ENCODE results near the gene DST.
A peak's percentile ranks its signal among the peaks of the same experiment; 100 is the strongest.

Gene DST

DNA sequence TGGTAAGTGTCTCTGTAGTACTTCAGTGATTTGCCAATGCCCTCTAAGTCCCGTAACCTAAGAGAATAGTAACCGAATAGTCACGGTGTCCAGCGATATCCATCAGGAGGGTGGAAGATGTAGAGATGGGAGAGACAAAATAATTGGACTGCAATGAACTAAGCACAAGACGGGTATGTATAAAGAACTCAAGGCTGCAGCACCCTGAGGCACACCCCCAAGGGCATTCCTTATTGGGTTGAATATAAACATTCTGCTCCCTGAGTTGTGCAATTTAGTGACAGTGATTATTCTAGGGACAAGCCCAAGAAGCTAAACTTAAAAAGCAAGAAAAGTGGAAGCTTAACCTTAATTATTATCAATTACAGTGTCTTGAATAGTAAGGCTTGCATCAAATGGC lies 14.6 kb downstream of the DST start:
- no peaks in the 10 kb centered on the region for H3K27me3 Mint-ChIP-seq
- H3K27ac Mint-ChIP-seq = no peak overlapping the region
- no peaks in the 10 kb centered on the region for H3K36me3 Mint-ChIP-seq (ENCODE audit: insufficient read depth)
- no peak for DNase-seq
- H3K4me3 Mint-ChIP-seq = no peak overlapping the region
- no peaks in the 10 kb centered on the region for H3K4me1 Mint-ChIP-seq (ENCODE audit: low read depth in 2 of 2)
- H3K9me3 Mint-ChIP-seq = no peaks in the 10 kb centered on the region
- ATAC-seq (replicated peaks) = no peak

DNA sequence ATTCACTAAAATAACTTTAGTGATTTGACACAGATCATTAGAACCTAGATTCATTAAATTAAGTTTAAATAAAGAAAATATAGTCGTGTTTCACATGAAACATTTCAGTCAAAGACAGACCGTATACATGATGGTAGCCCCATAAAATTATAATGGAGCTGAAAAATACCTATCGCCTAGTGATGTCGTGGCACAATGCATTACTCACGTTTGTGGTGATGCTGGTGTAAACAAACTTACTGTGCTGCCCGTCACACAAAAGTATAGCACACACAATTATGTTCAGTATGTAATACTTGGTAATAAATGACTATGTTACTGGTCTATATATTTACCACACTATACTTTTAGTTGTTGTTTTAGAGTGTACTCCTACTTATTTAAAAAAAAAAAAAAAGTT lies 17.3 kb downstream of the DST start:
- no peaks in the 10 kb centered on the region for H3K4me1 Mint-ChIP-seq (ENCODE audit: low read depth in 2 of 2)
- no peak for DNase-seq

DNA sequence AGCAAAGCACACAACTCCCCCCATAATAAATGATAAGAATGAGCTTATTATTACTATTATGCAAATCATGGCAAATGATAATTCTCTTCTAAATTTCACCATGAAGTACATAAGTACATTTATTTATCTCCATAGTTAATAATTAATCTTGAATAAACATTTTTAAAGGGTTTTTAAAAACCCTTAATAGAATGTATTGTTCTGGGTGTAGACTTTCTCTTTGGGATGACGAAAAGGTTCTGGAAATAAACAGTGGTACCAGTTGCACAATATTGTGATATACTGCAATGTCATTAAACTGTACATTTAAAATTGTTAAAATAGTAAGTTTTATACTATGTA lies 18.0 kb downstream of the DST start:
- no peak overlapping the region for H3K27ac Mint-ChIP-seq
- no peaks in the 10 kb centered on the region for H3K4me1 Mint-ChIP-seq (ENCODE audit: low read depth in 2 of 2)
- ATAC-seq (replicated peaks) = no peak
- DNase-seq = no peak
- H3K9me3 Mint-ChIP-seq = no peaks in the 10 kb centered on the region
- H3K4me3 Mint-ChIP-seq = no peak overlapping the region
- H3K36me3 Mint-ChIP-seq (ENCODE audit: insufficient read depth) = no peaks in the 10 kb centered on the region
- H3K27me3 Mint-ChIP-seq = no peaks in the 10 kb centered on the region

More for the DNA sequence above, 17.3 kb downstream of the DST start:
- no peak overlapping the region for H3K4me3 Mint-ChIP-seq
- no peak for ATAC-seq (replicated peaks)
- H3K9me3 Mint-ChIP-seq = no peaks in the 10 kb centered on the region
- no peak overlapping the region for H3K27ac Mint-ChIP-seq
- H3K36me3 Mint-ChIP-seq (ENCODE audit: insufficient read depth) = no peaks in the 10 kb centered on the region
- no peaks in the 10 kb centered on the region for H3K27me3 Mint-ChIP-seq

DNA sequence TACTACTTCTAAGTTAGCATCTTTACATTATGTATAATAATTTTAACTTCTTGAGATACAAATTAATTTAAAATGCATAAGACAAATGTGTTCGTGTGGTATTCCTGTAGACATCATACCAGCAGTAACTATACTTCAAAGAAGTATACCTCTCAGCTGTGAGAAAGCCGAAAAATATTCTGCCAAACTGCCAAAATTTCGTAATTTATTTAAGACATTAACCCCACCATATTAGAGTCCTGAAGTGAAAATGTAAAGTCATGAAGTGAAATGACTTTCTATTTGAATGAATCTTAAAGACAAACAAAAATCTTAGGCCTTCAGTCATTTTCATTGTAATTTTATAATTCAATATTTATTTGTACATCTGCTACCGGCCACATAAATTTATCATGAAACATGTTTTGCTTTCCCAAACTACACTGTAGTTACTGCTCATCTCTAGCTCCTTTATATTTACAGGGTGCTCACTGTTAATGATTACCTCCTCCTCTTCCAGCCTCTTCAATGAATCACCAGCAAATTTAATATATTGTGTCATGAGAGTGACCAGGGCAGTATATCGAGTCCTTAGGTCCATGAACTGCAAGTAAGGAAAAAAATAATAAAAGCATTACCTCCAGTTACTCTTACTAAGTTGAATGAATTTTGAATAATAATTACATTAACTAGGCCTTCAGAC lies 18.5 kb downstream of the DST start:
- ATAC-seq (replicated peaks) (no peak), DNase-seq (no peak)
- Mint-ChIP-seq H3K4me3 (no peak overlapping the region), H3K27me3 (no peaks in the 10 kb centered on the region), H3K36me3 (ENCODE audit: insufficient read depth) (no peaks in the 10 kb centered on the region), H3K27ac (no peak overlapping the region), H3K4me1 (ENCODE audit: low read depth in 2 of 2) (no peaks in the 10 kb centered on the region), H3K9me3 (no peaks in the 10 kb centered on the region)

DNA sequence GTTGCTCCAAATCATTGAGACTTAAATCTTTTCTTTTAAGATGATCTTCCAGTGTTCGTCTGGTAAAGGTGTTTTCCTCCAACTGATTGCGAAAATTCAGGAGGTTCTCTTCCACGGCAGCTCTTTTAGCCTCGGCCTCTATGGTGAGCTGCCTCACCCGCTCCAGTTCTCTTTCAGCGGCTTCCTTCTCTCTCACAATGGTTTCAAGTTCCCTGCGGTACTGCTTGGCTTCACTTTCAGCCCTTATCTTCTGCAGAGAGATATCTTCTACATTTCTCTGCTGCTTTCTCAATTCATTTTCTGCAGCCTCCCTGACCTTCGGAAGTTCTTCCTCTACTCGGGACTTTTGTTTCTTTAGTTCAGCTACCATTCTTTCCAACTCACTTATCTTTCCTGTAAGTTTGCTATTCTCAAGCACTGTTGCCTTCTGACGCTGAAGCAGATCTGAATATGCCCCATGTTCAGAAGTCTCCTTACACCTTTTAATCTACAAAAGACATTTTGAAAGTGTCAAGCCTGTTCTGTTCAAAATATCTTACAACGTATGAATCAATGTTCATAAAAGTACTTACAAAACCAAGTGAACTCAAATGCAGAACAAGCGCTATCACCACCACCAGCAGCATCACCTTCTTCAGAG lies 22.3 kb downstream of the DST start:
- DNase-seq = no peak
- H3K27ac Mint-ChIP-seq = no peak overlapping the region
- H3K27me3 Mint-ChIP-seq = no peaks in the 10 kb centered on the region
- H3K4me3 Mint-ChIP-seq = no peak overlapping the region
- H3K4me1 Mint-ChIP-seq (ENCODE audit: low read depth in 2 of 2) = no peaks in the 10 kb centered on the region
- ATAC-seq (replicated peaks) = no peak
- H3K36me3 Mint-ChIP-seq (ENCODE audit: insufficient read depth) = no peaks in the 10 kb centered on the region
- H3K9me3 Mint-ChIP-seq = no peaks in the 10 kb centered on the region

DNA sequence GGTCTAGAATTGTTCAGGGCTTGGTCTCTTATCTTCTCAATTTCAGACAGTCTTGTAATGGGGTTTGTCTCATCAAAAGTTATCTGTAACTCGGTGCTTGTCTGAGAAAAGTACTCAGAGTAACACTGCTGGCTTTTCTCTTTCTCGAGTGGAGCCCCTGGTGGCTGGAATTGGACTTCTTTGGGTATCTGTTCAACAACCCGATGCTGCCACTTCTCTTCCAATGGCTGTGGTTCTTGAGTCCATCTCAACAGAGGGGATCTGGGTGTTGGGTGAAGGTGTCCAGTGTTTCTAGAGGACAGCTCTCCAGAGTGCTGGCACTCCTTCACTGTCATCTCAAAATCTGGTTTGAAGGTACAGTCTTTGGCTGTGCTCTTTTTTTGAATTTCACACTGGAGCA lies 24.6 kb downstream of the DST start:
- Mint-ChIP-seq H3K27ac (no peak overlapping the region), H3K9me3 (no peaks in the 10 kb centered on the region), H3K4me1 (ENCODE audit: low read depth in 2 of 2) (no peaks in the 10 kb centered on the region), H3K4me3 (no peak overlapping the region), H3K36me3 (ENCODE audit: insufficient read depth) (no peaks in the 10 kb centered on the region), H3K27me3 (no peaks in the 10 kb centered on the region)
- DNase-seq (no peak), ATAC-seq (replicated peaks) (no peak)

DNA sequence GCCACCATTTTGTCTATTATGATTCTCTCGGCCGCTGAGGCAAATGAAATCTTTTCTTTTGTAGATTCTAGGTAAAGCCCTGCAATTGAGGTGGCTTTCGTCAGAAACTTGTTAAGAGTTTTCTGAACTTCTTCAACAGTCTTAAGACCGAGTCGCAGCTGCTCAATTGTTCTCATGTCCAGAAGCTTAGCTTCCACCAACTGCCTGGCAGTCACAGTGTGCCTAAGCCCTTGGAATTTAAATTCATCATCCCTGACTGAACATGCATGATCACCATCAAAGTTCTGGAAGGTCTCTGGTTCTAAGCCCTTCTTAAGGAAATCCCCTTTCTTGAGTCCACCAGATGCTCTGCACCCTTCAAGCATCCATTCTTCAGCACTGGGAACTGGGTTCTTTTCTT lies 25.7 kb downstream of the DST start:
- no peaks in the 10 kb centered on the region for H3K27me3 Mint-ChIP-seq
- H3K27ac Mint-ChIP-seq = no peak overlapping the region
- no peak overlapping the region for H3K4me3 Mint-ChIP-seq
- H3K4me1 Mint-ChIP-seq (ENCODE audit: low read depth in 2 of 2) = no peaks in the 10 kb centered on the region
- no peak for DNase-seq
- H3K36me3 Mint-ChIP-seq (ENCODE audit: insufficient read depth) = no peaks in the 10 kb centered on the region
- no peak for ATAC-seq (replicated peaks)
- no peaks in the 10 kb centered on the region for H3K9me3 Mint-ChIP-seq

DNA sequence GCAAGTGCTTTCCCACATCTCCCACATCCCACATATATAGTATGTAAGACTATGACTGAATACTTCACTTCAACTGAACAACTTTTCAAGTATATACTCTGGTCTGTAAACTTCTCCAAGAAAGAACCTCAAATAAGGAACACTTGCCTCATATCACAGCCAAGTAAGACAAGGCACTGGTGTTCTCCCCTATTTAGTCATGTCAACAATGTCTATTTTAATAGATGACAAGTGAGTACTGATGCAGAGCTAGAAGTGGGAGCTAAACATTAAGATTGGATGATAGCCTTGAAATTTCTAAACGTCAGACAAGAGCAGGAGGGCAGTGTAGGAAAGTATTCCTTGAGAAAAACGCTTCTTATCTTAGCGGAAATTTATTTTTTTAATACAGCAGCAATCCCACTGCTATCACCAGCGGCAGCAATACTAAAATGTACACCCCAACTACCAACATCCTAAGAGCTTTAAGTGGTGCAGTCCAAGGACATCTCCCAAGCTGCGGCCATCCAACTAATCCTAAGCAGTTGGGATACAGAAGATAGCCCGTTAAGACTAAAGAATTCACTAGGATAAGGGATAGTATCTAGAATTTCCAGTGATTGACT lies 29.3 kb downstream of the DST start:
- DNase-seq (no peak), ATAC-seq (replicated peaks) (no peak)
- Mint-ChIP-seq H3K9me3 (no peaks in the 10 kb centered on the region), H3K36me3 (ENCODE audit: insufficient read depth) (no peaks in the 10 kb centered on the region), H3K4me3 (no peak overlapping the region), H3K27me3 (no peaks in the 10 kb centered on the region), H3K4me1 (ENCODE audit: low read depth in 2 of 2) (no peaks in the 10 kb centered on the region), H3K27ac (no peak overlapping the region)

DNA sequence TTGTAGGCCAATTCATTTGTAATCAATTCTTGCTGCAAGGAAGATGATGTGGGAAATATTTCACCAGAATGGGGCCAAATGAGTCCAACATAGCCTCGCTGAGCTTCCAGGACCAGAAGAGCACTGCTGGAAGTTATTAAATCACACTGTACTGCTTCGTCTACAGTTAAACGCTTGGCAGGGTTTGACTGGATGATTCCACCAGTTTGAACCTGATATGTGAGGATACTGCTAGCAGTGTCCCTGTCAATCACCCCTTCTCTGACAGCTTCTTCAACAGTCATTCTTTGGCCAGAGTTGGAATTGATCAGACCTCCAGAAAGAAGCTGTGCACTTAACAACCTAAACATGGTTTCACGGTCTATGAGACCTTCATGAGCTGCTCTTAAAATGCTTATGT lies 34.4 kb downstream of the DST start:
- Mint-ChIP-seq H3K4me3 (no peak overlapping the region), H3K4me1 (ENCODE audit: low read depth in 2 of 2) (no peaks in the 10 kb centered on the region), H3K27me3 (no peaks in the 10 kb centered on the region), H3K9me3 (no peaks in the 10 kb centered on the region), H3K27ac (no peak overlapping the region), H3K36me3 (ENCODE audit: insufficient read depth) (no peaks in the 10 kb centered on the region)
- DNase-seq = no peak
- ATAC-seq (replicated peaks) = no peak

DNA sequence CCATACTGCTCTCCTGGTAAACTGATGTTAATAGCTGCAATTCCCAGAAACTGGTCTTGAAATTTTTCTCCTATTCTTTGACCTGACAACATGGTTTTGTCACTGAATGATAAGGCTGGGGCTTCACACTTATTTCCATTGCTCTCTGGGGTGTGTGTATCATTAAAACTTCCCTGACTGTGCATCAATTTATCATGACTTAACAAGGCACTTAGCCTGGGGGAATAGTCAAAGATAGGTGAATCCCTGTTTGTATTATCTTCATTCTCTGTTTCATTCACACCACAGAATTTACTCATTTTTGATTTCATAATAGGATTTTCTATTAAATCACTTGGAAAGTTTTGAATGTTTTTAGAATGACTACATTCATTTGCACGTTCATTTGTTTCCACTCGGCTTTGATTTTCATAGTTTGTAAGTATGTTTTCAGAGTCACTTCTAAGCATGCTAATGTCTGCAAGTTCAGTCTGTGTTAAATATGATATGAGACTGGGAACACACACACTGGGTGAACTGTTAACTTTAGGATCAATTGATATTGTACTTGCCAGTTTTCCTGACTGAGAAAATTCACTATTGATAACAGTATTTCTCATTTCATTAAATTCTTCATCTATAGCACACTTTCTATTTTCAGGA lies 35.5 kb downstream of the DST start:
- no peaks in the 10 kb centered on the region for H3K9me3 Mint-ChIP-seq
- ATAC-seq (replicated peaks) (no peak), DNase-seq (no peak)
- no peaks in the 10 kb centered on the region for H3K36me3 Mint-ChIP-seq (ENCODE audit: insufficient read depth)
- H3K4me1 Mint-ChIP-seq (ENCODE audit: low read depth in 2 of 2) = no peaks in the 10 kb centered on the region
- no peak overlapping the region for H3K4me3 Mint-ChIP-seq
- H3K27me3 Mint-ChIP-seq = no peaks in the 10 kb centered on the region
- no peak overlapping the region for H3K27ac Mint-ChIP-seq

DNA sequence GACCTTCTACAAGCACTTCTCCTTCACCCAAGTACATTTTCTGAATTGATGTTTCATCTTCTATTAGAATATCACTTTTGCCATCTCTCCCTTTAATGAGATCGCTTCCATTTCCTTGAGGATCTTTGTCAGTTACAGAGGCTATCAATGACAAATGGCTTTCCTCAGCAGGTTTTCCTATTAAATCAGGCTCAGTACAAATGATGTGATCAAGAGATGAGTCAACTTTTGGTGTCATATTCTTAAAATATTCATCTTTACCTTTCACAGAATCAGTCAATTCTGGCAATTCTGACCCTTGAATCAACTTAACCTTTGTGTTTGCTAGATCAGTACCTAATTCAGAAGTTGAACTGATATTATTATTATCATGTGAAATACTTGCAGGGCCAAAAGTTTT lies 37.3 kb downstream of the DST start:
- H3K9me3 Mint-ChIP-seq = no peaks in the 10 kb centered on the region
- H3K4me1 Mint-ChIP-seq (ENCODE audit: low read depth in 2 of 2) = no peaks in the 10 kb centered on the region
- H3K4me3 Mint-ChIP-seq = no peak overlapping the region
- no peaks in the 10 kb centered on the region for H3K36me3 Mint-ChIP-seq (ENCODE audit: insufficient read depth)
- no peak for ATAC-seq (replicated peaks)
- H3K27me3 Mint-ChIP-seq = no peaks in the 10 kb centered on the region
- no peak for DNase-seq
- no peak overlapping the region for H3K27ac Mint-ChIP-seq

DNA sequence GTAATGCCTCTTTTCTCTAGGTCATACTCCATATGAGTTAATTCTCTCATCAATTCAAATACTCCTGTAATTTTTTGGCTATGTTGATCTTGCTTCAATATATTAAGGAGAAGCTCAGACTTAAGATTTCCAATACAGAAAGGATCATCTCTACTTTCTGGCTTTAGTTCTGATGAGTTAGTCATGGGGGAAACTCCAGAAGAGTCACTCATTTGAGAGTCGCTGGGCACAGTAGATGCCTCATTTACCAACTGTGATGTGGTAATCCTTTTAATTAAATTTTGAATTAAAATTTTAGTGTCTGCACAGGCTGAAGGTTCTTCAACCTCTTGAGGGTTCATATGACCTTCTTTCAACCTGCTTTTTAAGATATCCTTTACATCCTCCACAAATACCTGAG lies 38.5 kb downstream of the DST start:
- no peak overlapping the region for H3K4me3 Mint-ChIP-seq
- ATAC-seq (replicated peaks) = no peak
- H3K9me3 Mint-ChIP-seq = no peaks in the 10 kb centered on the region
- H3K36me3 Mint-ChIP-seq (ENCODE audit: insufficient read depth) = no peaks in the 10 kb centered on the region
- DNase-seq = no peak
- H3K27me3 Mint-ChIP-seq = no peaks in the 10 kb centered on the region
- H3K27ac Mint-ChIP-seq = no peak overlapping the region
- H3K4me1 Mint-ChIP-seq (ENCODE audit: low read depth in 2 of 2) = no peaks in the 10 kb centered on the region

DNA sequence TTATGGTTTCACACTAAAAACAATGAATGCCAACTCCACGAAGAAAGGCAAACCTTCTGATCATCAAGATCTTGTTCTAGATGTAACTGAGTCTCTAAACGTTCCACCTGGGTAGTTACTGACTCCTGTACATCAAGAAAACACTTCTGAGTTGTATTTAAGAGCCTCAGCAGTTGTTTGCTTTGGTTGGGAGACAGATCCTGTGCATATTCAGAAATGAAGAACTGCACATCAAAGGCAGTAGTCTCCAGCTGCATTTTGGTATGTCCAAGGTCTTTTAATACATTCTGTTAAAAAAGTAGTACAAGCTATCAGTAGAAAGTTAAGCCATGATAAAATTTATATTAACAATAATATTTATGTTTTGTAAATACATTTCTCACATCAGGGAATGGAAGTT lies 41.3 kb downstream of the DST start:
- ATAC-seq (replicated peaks) (no peak), DNase-seq (no peak)
- Mint-ChIP-seq H3K4me1 (ENCODE audit: low read depth in 2 of 2) (no peaks in the 10 kb centered on the region), H3K4me3 (no peak overlapping the region), H3K36me3 (ENCODE audit: insufficient read depth) (no peaks in the 10 kb centered on the region), H3K9me3 (no peaks in the 10 kb centered on the region), H3K27ac (no peak overlapping the region), H3K27me3 (no peaks in the 10 kb centered on the region)

DNA sequence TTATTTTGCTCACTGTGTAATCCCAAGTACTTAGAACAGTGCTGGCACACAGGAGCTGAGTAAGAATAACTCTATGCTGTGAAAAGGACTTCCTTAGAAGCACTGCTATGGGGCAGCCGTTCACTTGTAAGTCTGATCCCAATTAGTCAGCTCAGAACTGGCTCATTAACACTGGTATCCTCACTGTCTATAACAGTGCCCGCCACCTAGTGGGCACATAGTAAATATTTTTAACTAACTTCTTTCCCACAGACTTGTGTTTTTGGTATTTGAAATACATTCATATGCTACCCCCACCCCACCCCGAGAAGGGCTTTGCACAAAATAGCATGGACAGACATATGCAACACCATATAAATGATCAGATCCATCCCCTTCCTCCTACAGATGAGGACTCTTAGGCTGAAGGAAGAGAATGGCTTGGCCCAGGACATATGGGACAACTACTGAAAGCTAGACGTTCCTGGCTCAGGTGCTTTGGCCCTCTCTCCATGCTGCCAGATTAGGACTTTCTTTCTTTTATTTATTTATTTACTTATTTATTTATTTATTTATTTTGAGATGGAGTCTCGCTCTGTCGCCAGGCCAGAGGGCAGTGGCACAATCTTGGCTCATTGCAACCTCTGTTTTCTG lies 47.1 kb downstream of the DST start:
- peak in 1 of 3 experiments; percentile 1 for DNase-seq
- peak; percentile 59 for ATAC-seq (replicated peaks)
- H3K36me3 Mint-ChIP-seq (ENCODE audit: insufficient read depth) = no peaks in the 10 kb centered on the region
- no peaks in the 10 kb centered on the region for H3K27me3 Mint-ChIP-seq
- H3K27ac Mint-ChIP-seq = no peak overlapping the region
- no peak overlapping the region for H3K4me3 Mint-ChIP-seq
- H3K4me1 Mint-ChIP-seq (ENCODE audit: low read depth in 2 of 2) = peaks cover 0 to 7% of the 10 kb centered on the region in 2 donors
- no peaks in the 10 kb centered on the region for H3K9me3 Mint-ChIP-seq

Measured in effector memory CD8-positive, alpha-beta T cell (primary cell).